Ishikawa (cell line): ENCODE measurements around the gene CSNK1G2.

Experiments used
- CEBPB ChIP-seq: IDR thresholded peaks from 2 replicates; pipeline ENCODE4 v1.6.1; 2012
- CREB1 ChIP-seq: IDR thresholded peaks from 2 replicates; pipeline ENCODE4 v1.6.1; 2012; ENCODE audit warnings: low read depth
- EGR1 ChIP-seq: IDR thresholded peaks from 2 replicates; pipeline ENCODE4 v1.6.1; 2012
- EP300 ChIP-seq: IDR thresholded peaks from 2 replicates; pipeline ENCODE4 v1.6.1; 2012; ENCODE audit warnings: borderline replicate concordance
- FOXM1 ChIP-seq: IDR thresholded peaks from 2 replicates; pipeline ENCODE4 v1.6.1; 2012; ENCODE audit warnings: low read depth, borderline replicate concordance
- MAX ChIP-seq: IDR thresholded peaks from 2 replicates; pipeline ENCODE4 v1.6.1; 2012
- NFIC ChIP-seq: IDR thresholded peaks from 2 replicates; pipeline ENCODE4 v1.6.1; 2012
- RAD21 ChIP-seq: IDR thresholded peaks from 2 replicates; pipeline ENCODE4 v1.6.1; 2012; ENCODE audit warnings: low read depth
- REST ChIP-seq: IDR thresholded peaks from 2 replicates; pipeline ENCODE4 v1.6.1; 2012; ENCODE audit warnings: low read depth, mild to moderate bottlenecking
- TAF1 ChIP-seq: IDR thresholded peaks from 2 replicates; pipeline ENCODE4 v1.6.1; 2012; ENCODE audit warnings: low read depth, mild to moderate bottlenecking
- TCF12 ChIP-seq: IDR thresholded peaks from 2 replicates; pipeline ENCODE4 v1.6.1; 2012; ENCODE audit warnings: low read depth
- TEAD4 ChIP-seq: IDR thresholded peaks from 2 replicates; pipeline ENCODE4 v1.6.1; 2012
- USF1 ChIP-seq: IDR thresholded peaks from 2 replicates; pipeline ENCODE4 v1.6.1; 2012
- YY1 ChIP-seq: IDR thresholded peaks from 2 replicates; pipeline ENCODE4 v1.6.1; 2012; ENCODE audit warnings: low read depth
- ZBTB7A ChIP-seq: IDR thresholded peaks from 2 replicates; pipeline ENCODE4 v1.6.1; 2012; ENCODE audit warnings: low read depth

Gene CSNK1G2

GRCh38 chr19:1999856-2000515, 59.0 kb downstream of the CSNK1G2 start:
- TF ChIP-seq YY1 (no peak), CREB1 (no peak), EP300 (no peak), TEAD4 (no peak), NFIC (no peak), TCF12 (no peak), EGR1 (no peak), MAX (no peak), FOXM1 (no peak), CEBPB (no peak), USF1 (no peak), REST (no peak), TAF1 (no peak), ZBTB7A (no peak), RAD21 (no peak)

- TF ChIP-seq TCF12 (no peak), USF1 (no peak), RAD21 (no peak), REST (no peak), EP300 (no peak), EGR1 (no peak), CREB1 (no peak), NFIC (no peak), ZBTB7A (no peak), FOXM1 (no peak), TAF1 (no peak), YY1 (no peak), TEAD4 (no peak), MAX (no peak), CEBPB (no peak)
These were observed 62.9 kb downstream of the CSNK1G2 start for GRCh38 chr19:2003874-2004273.

- TF ChIP-seq CREB1 (no peak), RAD21 (no peak), ZBTB7A (no peak), YY1 (no peak), USF1 (no peak), TAF1 (no peak), FOXM1 (no peak), MAX (no peak), REST (no peak), TCF12 (no peak), EGR1 (no peak), NFIC (no peak), TEAD4 (no peak), CEBPB (no peak), EP300 (no peak)
These were observed 69.2 kb downstream of the CSNK1G2 start for GRCh38 chr19:2010135-2010668.
